GM18861 (cell line): ENCODE results near the gene CDIP1.

Experiments used
- ATAC-seq: cut with Tn5 transposase; IDR thresholded peaks from one replicate; pipeline ENCODE4 v1.9.1; 2021; ENCODE audit not compliant: unreplicated experiment

The CDIP1 gene

DNA sequence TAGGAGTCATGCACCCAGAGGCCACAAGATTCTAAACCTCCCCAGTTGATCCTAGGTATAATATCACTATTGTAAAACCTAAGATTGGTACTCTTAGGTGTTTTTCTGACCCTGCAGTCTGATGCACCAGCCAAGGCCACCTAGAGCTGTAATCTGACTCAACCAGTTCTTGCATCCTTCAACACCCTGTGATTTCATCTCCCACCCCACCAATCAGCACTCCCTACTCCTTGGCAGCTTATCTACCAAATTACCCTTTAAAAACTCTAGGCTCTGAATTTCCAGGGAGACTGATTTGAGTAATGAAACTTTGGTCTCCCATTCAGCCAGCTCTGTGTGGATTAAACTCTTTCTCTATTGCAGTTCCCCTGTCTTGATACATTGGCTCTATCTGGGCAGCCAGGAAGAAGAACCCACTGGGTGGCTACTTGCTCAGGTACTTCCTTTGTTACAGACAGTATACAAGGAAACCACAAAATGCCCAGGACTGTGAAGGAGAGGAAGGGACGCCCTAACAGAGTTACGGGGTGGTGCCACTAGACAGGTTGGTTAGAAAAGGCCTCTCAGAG lies 1.2 kb upstream of the CDIP1 start:
- ATAC-seq = no peak

DNA sequence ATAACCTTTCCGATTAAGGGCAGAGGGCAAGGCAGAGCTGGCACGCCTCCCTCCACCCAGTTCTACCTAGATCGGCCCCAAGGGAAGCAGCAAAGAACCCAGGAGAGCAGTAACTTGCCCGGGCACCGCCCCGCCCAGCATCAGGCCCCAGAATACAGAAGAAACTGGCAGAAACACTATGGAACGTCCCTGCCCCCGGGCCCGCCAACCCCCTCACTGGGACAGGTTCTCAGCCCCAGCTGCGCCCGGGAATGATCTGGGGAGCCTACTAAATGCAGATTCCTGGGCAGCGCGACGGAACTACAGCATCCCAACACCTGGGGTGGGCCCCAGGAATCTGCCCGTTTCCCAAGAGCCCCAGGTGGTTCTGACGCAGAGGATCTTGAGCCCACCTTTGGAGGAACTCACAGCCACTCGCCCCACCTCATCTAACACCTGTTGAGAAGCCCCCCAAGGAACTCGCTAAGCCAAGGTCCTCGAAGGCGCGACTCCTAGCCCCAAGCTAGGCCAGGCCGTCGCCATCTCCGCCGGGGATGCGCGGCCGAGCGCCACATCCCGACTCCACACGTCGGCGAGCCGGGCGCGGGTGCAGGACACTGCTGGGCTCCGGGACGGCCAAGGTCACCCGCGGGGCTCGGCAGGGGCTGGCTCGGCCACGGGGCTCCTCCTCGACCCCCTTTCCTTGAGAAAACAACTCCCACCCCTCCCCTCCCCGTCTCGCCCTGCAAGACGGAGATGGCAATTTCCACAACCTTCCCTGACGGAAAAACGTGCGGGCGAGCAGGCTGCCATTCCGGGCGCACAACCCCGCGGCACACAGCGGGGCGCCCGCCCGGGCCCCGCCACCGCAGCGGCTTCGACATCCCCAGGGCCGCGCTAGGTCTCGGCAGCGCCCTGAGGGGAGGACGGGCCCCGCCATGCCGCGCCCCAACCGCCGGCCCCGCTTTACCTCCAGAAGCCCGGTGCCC lies 913 bp downstream of the CDIP1 start:
- ATAC-seq = no peak

DNA sequence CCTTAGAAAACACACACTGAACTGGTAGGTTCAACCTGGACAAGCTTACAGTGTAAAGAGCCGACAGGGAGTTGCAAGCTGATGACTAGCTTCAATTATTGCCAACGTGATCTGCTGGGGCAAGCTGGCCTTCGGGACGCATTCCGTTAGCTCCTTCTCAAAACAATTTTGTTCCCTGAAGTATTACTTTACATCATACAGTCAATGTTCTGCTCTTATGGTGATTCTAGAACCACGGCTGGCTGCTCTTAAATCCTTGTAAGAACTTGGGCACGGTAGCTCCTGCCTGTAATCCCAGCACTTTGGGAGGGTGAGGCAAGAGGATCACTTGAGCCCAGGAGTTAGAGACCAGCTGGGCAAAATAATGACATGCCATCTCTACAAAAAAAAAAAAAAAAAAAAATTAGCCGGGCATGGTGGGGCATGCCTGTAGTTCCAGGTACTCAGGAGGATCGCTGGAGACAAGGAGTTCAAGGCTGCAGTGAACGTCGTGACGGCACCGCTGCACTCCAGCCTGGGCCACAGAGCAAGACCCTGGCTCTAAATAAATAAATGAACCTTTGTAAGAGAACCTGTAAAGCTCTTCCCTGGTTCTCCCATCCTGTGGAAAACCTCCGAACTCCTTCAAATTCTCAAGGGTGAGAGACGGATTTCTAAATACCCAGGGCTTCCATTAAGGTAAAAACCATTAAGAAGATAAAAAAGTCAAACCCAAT lies 2.0 kb downstream of the CDIP1 start:
- ATAC-seq = no peak

DNA sequence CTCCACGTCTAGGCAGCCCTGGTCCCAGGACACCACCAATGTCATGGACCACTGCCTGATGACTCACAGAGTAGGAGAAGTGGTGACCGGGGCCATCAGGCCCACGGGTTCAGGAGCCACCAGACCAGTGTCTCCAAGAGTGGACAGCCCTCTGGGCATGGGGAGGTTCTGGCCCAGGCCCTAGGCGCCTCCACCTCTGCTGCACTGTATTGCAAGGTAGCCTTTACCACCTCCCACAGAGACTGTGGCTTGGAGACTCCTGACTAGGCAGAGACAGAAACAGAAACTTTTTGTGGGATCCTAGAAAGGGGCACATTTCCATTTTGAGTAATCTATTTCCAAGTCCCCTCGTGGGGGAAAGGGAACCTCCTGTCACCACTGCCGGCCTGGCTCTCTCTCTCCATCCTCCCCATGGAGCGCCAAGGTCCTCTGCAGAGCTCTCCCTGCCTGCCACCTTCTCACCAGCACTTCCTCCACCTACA lies 2.9 kb downstream of the CDIP1 start:
- ATAC-seq = no peak

DNA sequence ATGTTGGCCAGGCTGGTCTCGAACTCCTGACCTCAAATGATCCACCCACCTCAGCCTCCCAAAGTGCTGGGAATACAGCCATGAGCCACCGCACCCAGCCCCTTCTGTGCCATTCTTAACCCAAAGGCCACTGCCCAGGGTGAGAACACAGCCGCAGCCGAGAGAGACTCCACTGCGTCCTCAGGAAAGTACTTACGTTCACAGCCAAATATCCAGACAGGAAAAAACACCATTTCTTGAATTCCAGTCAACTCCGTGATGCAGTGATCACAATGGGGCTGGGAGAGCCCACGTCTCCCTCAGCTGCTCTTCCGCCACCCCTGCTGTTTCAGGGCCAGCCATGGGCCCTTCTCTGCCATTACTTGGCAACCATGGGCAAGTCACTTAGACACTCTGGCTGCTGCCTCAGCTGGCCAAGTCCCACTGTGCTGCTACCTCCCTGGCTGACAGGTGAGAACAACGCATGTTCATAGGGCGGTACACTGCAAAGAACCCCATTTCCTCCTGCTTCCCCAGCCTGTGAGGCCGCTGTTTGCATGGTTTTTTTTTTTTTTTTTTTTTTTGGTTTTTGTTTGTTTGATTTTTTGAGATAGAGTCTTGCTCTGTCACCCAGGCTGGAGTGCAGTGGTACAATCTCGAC lies 4.3 kb downstream of the CDIP1 start:
- no peak for ATAC-seq

DNA sequence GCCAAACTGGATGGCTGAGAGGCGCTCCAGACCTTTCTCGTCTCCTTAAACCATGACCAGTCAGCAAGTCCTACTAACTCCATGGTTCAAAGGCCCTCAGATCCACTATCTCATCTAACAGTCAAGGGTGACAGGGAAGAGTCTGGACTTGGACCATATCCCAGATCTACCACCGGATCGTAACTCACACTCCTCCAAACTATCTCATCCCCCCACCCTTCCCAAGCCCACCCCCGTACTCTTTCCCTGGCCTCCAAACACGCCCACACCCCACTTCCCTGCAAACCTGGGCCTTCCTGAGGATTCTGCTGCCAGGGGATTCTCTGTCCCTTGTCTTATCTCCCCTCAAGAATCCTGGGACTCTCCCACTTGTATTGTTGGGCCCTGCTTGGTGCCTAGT lies 5.1 kb downstream of the CDIP1 start:
- no peak for ATAC-seq

DNA sequence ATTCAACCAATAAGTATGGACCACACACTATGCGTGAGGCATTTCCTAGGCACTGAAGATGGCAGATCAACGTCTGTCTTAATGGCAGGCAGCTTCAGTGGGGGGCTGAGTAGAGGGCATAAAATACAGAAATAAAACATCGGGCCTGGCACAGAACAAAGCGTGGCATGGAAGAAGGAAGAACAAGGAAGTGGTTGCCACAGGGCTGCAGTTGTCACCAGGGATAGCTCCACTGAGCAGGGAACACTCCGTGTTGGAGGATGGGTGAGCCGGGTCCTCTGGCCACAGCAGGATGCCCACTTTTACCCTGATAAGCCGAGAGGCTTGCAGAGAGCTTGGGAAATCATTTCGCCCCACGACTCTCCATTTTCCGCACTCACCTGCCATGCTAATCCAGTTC lies 6.3 kb downstream of the CDIP1 start:
- ATAC-seq = no peak

DNA sequence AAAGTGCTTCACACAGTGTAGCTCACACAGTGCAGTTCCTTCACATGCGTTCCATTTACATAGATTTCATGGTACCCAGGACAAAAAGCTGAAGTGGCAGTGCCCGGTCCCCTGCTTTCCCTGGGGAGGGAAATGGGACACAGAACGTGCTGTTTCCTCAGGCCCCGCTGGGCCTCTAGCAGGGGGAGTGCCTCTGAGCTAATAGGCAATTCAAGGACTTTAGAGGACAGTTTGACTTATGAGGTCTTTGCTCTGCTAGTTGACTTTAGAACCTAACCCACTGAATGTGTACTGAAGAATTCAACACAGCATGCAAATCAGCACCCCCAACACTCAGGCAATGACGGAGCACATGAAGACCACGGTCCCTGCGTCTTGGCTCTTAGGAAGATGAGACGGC lies 6.8 kb downstream of the CDIP1 start:
- ATAC-seq = no peak

DNA sequence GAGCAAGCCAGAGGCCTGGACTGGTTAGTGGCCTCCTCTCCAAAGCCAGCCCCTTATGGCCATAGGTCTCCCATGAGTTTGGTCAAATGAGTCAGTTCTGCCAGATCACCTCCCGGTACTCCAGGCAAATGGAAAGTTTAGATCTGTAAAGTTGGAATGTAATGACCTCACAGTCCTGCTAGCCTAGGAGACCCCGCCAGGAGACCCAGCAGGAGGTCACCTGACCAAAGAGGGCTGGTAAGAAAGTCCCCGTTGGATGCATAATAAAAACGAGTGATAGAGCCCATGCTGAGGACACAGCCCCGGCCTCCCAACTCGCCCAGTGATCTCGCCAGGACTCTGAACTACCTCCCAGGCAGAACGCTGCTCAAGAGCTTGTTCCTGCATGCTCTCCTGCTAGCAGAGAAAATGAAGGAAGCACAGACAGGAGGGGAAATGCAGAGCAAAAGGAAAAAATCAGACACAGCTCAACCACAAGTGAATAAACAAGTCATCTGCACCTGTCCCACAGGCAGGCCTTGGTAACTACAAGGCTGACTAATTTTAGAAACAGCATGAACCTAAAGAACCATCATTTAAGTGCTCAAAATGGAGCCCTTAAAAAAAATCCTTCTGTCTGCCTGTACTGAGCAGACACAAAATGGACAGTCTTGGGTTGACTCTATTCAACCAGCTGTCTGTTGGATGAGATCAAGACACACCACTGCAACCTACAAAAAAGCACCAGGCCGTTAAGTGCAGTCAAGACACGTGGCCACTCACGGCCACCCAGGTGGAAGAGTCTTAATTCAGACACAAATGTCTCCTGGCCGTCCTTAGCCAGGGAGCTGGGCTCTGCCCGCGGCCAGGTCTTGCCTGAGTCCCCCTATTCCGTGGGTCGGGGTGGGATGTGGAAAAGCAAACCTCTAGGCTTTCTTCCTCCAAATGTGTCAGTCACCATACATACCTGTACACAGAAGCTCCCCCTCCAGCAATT lies 9.2 kb downstream of the CDIP1 start:
- no peak for ATAC-seq

DNA sequence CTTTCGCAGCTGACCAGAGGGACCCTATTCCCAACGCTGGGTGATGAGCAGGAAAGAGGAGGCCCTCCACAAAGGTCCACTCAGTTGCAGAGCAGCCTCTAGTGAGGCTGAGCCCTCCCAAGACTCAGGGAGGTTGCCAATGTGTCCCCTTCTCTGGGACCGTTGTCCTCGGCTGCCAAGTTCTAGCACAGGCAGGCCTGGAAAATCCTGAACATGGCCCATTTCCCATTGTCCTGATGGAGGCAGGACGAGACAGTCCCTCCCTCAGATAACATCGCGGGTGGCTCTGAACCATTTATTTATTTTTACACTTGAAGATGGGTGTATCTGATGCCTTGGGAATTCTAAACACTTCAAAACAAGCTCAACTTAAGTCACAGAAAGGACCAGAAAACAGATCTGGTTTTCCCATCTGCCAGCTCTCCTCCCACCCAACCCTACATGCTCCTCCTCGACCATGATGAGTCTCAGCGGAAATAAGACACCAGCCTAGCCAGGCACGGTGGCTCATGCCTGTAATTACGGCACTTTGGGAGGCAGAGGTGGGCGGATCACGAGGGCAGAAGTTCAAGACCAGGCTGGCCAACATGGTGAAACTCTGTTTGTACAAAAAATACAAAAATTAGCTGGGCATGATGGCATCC lies 12.8 kb downstream of the CDIP1 start:
- ATAC-seq = no peak

DNA sequence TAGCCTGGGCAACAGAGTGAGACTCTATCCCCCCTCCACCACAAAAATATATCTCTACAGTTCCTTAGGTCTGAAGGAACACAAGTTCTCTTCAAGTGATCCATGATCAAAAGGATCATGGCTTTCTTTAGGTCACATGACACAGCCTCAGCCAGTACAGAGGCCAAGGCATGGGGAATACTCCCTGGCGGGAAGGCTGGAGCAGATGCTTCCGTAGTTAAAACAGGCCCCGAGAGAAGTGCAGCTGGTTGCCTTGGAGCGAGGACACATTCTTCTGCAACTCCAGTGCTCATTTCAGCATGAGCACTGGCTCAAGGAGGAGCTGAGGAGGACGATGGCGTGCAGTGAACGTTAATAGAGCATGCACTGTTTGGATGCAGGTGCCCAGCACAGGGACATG lies 13.5 kb downstream of the CDIP1 start:
- ATAC-seq = no peak

DNA sequence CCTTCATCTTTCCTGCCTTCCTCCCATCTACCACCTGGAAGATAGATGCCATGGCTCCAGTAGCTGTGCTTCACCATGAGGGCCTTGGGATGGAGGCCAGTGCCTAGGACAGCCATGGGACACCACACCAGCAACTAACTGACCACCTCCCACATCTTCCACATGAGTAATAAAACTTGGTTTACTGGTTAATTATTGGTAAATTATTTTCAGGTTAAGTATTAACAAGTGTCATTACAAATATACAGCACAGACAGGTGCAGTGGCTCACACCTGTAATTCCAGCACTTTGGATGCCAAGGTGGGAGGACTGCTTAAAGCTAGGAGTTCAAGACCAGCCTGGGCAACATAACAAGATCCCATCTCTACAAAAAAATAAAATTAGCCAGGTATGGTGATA lies 14.0 kb downstream of the CDIP1 start:
- ATAC-seq = no peak

DNA sequence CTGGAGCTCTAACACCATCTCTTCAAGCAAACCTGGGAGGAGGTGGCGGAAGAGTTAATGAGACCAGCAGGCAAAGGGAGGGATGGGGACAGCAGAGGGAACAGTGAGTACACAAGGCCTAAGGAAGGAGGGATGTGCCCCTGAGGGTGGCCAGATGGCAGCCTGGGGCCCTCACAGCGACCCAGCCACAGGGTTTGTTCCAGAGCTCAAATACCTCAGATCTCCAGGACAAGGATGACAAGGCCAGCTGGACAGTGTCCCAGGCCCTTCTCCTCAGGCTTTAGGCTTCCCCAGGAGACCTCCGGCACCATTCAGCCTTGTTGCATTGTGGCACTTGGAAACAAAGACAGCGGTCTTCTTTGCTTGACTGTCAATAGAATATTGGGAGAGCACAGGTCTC lies 14.9 kb downstream of the CDIP1 start:
- no peak for ATAC-seq

DNA sequence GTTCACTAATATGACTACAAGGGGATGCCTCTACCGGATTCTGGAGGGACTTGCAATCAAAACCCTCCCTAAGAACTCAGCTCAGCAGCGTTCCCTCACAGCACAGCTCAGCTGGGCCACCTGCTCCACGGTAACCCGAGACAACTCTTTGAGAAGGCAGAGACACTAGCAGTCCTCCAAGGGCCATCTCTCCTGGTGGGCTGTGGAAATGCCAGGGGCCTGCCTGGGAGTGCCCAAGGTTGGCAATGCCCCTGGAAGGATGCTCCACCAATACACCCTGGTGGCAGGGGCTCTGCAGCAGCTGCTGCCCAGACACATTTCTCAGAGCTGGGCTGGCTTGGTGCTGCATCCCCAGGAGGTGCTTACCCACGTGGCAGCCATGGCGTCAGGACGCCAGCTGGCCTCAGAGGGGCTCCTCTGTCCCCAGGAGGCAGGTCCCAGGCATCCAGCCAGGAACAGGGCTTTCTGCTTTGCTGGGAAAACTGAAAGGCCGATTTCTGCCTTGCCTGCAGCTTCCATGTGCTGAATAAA lies 16.5 kb downstream of the CDIP1 start:
- no peak for ATAC-seq

DNA sequence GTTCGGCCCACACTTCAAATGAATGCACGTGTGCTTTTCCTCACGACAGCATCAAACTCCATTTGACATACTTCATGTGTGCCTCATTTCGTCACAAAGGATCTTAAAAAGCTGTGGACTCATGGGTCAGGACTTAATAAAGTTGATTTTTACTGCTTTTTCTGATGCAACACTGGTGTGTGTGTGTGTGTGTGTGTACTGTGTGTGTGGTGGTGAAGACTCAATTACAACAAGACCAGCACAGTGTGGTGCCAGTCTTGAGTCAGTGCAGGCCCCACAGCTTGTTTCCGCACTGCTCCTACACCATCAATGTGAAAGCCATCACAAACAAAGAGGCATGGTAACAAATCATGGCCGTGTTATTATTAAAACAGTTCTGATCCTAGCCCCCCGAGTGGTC lies 17.7 kb downstream of the CDIP1 start:
- ATAC-seq = no peak

DNA sequence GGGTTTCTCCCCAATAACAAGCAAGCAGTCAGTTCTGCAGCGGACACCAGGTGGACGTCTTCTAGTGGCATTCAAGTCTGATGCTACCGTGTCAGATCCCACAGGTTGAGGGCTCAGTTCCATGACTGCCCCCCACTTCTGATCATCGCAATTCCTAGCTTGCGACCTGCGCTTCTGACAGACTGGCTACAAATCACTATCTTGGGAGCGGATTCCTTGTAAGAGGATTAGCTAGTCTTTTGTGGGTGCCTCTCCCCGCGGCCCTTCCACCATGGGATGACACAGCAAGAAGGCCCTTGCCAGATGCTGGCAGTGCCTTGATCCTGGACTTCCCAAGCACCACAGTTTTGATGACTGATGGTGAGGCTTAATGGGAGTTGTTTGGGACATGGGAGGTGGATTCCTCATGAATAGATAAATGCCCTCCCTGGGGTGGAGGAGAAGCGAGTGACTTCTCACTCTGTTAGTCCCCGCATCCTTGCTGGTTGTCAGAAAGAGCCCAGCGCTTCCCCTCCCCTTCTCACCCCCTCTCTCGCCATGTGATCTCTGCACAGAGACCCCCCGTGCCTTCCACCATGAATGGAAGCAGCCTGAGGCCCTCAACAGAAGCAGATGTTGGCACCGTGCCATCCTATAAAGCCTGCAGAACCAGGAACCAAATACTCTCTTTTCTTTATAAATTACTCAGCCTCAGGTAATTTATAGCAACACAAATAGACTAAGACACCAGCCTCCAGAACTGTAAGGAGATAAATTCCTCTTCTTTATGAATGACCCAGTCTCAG lies 19.1 kb downstream of the CDIP1 start:
- no peak for ATAC-seq

DNA sequence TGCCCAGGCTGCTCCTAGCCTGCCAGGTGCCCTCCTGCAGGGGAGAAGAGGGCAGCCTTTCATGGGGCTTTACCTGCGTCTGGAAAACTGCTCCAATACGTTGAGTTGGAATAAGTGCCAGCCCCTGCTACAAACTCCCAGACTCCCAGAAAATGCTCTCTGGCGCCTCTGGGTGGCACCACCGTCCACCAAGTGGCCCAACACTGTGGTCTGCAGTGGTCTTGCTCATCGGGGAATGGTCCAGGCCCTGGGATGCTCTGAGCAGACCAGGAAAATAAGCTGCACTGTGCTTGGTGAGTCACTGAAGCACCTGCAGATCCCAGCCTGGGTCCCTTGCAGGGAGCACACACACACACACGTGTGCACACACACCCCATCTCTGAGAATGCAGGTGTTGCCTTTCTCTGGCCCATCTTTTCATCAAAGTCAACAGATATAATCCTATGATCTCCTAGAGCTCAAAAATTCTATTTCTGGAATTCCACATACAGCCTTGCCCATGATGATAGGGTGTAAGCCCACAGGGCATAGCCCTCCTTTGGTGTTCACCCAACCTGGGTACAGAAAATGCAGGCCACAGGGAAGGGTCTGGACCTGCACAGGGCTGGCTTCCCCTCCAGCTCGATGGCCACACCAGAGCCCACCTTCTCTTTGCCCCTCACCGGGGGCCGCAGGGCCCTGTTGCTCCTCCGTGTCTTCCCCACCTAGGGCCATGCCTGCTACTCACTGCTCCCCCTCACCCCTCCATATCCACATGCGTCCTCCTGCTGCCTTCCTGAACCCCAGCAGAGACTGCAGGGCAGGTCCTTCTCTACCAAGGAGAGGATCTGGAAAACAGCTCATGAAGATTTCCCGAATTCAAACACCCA lies 20.5 kb downstream of the CDIP1 start:
- no peak for ATAC-seq
